ENCODE measurements around the gene ZNF23.
"Not testable (repeated sequence)": the region's sequence is repeated elsewhere in the genome, so short reads cannot be mapped to it uniquely, and the experiment has no call there.

The ZNF23 gene

GRCh38 chr16:71461686-71462648, at the start of gene ZNF23:
Gene ZNF23 (minus strand): TSS chr16:71462247. CDS start chr16:71456796, 5,451 bp downstream.
- no peak for TF ChIP-seq ZFX (IDR thresholded peaks at IDR 0.05; ENCODE audit: borderline replicate concordance)
- TF ChIP-seq, protein P1, sequence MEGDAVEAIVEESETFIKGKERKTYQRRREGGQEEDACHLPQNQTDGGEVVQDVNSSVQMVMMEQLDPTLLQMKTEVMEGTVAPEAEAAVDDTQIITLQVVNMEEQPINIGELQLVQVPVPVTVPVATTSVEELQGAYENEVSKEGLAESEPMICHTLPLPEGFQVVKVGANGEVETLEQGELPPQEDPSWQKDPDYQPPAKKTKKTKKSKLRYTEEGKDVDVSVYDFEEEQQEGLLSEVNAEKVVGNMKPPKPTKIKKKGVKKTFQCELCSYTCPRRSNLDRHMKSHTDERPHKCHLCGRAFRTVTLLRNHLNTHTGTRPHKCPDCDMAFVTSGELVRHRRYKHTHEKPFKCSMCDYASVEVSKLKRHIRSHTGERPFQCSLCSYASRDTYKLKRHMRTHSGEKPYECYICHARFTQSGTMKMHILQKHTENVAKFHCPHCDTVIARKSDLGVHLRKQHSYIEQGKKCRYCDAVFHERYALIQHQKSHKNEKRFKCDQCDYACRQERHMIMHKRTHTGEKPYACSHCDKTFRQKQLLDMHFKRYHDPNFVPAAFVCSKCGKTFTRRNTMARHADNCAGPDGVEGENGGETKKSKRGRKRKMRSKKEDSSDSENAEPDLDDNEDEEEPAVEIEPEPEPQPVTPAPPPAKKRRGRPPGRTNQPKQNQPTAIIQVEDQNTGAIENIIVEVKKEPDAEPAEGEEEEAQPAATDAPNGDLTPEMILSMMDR (IDR thresholded peaks at IDR 0.05): peak; percentile 29; the same call in 1 of the 2 replicates
- H3K27ac ChIP-seq: peak within 1 kb of the TSS; percentile 33; the same call in 1 of the 2 replicates

GRCh38 chr16:71507061-71507460, 45.0 kb upstream of the ZNF23 start:
- H3K27ac ChIP-seq: no peak overlapping the region
- TF ChIP-seq ZFX (IDR thresholded peaks at IDR 0.05; ENCODE audit: borderline replicate concordance): no peak
- TF ChIP-seq, protein P1 (IDR thresholded peaks at IDR 0.05): no peak

GRCh38 chr16:71504901-71505300, 42.9 kb upstream of the ZNF23 start:
- no peak overlapping the region for H3K27ac ChIP-seq
- TF ChIP-seq, protein P1 (IDR thresholded peaks at IDR 0.05): no peak
- TF ChIP-seq ZFX (IDR thresholded peaks at IDR 0.05; ENCODE audit: borderline replicate concordance): no peak

DNA sequence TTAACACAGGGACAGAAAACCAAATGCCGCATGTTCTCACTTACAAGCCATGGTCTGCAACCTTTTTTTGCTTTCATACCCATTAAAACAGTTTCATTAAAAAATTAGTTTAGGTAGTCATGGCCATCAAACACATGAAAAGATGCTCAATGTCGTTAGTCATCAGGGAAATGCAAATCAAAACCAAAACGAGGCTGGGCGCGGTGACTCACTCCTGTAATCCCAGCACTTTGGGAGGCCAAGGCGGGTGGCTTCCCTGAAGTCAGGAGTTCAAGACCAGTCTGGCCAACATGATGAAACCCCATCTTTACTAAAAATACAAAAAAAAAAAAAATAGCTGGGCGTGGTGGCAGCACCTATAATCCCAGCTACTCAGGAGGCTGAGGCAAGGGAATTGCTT, 42.0 kb upstream of the ZNF23 start:
- not testable (repeated sequence) for H3K27ac ChIP-seq

DNA sequence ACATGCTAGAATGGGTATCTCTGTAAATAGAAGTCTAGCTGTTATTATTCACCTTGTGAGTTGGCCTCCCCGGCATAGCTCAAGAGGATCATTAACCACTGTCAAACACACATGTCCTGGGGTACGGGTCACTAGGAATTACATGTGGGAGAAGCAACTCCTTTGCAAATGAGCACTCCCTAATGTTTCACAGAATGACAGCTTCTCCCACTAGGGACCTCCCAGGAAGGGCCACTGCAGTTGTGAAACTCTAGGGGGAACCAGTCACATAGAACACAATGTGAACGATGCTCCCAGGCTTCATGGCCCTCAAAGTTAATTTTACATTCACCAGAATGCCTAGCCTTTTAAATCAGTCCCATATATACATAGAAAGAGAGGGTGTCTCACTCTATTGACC, 39.5 kb upstream of the ZNF23 start:
- TF ChIP-seq, protein P1 (IDR thresholded peaks at IDR 0.05): no peak
- TF ChIP-seq ZFX (IDR thresholded peaks at IDR 0.05; ENCODE audit: borderline replicate concordance): no peak
- no peak overlapping the region for H3K27ac ChIP-seq

DNA sequence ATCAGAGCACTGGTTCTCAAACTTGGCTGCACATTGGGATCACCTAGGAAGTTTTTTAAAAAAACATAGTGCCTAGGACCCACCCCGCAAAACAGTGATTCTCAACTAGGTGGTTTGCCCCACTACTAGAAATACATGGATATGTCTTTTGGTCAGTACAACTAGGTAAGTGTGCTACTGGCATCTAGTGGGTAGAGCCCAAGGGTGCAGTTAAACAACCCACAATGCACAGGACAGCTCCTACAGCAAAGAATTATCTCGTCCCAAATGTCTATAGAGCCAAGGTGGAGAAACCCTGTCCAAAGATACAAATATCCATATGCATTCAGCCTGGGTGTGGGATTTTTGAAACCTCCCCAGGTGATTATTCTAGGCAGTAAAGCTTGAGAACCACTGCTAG, 38.9 kb upstream of the ZNF23 start:
- H3K27ac ChIP-seq: no peak overlapping the region
- TF ChIP-seq, protein P1 (IDR thresholded peaks at IDR 0.05): no peak
- no peak for TF ChIP-seq ZFX (IDR thresholded peaks at IDR 0.05; ENCODE audit: borderline replicate concordance)

GRCh38 chr16:71499775-71500364, 37.8 kb upstream of the ZNF23 start:
- no peak overlapping the region for H3K27ac ChIP-seq
- TF ChIP-seq ZFX (IDR thresholded peaks at IDR 0.05; ENCODE audit: borderline replicate concordance): no peak
- TF ChIP-seq, protein P1 (IDR thresholded peaks at IDR 0.05): peak; percentile 79
